Activated effector memory CD4-positive, alpha-beta T cell treated with Interleukin-2 at 50 U/mL for 16 hours (primary cell): ENCODE data around the gene MATR3.

Experiments used
- DNase-seq: peaks from one replicate; pipeline ENCODE4 v3.0.0-alpha.2; 2020

Gene MATR3

DNA sequence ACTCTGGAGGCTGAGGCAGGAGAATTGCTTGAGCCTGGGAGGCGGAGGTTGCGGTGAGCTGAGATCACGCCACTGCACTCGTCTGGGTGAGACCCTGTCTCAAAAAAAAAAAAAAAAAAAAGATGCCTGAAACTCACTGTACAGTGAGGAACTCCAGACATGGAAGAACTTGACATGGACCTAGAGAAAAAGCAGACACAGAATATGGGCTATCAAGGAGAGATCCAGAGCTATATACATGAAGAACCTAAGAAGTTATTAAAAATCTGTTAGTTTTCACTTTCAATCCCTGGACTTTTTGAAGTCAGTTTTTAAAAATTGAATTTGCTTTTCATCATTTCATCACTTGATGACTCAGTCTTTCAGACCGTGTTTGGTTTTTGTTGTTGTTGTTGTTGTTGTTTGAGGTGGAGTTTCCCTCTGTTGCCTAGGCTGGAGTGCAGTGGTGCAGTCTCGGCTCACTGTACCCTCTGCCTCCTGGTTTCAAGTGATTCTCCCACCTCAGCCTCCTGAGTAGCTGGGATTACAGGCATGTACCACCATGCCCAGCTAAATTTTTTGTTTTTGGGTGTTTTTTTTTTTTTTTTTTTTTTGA, 68.4 kb downstream of the MATR3 start:
- DNase-seq, result no peak

DNA sequence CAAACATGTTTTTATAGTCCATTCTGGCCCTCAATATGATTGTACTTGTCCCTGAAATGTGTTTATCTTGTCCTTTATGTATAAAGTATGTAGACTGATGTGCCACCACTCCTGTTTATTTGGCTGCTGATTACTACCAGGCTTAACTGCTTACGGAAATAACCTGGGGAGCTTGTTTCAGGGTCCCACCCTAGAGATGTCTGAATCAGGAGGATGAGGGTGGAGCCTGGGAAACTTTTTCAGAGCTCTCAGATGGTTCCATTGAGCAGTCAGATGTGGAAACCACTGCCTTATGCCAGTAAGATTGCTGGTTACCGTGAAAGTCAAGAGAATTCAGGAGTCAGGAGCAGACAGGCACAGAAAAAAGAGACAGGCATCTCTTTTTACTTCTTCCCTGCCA, 70.4 kb downstream of the MATR3 start:
- DNase-seq, result no peak

DNA sequence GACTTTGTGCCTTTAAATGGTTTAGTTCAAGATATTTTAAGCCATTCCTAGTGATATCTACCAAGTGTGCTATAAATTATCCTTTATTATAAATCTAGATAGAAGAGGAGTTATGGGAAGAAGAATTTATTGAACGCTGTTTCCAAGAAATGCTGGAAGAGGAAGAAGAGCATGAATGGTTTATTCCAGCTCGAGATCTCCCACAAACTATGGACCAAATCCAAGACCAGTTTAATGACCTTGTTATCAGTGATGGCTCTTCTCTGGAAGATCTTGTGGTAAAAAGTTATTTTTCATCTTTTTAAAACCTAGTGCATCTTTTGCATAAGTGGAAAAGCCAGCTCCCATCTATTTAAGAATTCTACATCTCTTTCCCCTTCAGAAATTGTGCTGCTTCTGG, 70.9 kb downstream of the MATR3 start:
- DNase-seq, result no peak

DNA sequence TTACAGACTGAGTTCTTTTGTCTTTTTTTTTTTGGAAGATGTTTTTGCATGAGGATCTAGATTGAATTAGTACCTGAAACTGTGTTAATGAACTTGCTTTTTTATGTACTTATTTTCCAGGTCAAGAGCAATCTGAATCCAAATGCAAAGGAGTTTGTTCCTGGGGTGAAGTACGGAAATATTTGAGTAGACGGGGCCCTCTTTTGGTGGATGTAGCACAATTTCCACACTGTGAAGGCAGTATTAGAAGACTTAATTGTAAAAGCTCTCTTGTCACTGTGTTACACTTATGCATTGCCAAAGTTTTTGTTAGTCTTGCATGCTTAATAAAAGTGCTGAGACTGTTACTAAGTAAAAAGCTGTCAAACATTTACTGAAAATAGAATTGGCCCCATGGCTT, 75.1 kb downstream of the MATR3 start:
- DNase-seq, result no peak

DNA sequence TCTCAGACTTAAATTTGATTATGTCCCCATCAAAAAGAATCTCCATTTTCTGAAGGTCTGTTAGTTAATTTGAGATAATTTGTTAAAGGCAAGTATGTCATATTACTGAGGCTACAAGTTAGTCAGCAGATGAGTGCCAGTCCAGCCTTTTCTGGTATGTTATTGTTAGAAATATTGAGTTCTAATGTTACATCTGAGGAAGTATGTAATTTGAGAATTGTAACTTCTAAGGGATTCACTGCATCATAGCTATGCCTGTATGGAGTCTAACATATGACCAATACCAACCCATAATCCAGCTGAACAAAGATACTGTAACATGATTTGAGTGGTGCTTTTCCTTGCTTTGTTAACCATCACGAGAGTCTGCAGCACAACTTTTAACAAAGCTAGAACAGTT, 75.6 kb downstream of the MATR3 start:
- no peak for DNase-seq

DNA sequence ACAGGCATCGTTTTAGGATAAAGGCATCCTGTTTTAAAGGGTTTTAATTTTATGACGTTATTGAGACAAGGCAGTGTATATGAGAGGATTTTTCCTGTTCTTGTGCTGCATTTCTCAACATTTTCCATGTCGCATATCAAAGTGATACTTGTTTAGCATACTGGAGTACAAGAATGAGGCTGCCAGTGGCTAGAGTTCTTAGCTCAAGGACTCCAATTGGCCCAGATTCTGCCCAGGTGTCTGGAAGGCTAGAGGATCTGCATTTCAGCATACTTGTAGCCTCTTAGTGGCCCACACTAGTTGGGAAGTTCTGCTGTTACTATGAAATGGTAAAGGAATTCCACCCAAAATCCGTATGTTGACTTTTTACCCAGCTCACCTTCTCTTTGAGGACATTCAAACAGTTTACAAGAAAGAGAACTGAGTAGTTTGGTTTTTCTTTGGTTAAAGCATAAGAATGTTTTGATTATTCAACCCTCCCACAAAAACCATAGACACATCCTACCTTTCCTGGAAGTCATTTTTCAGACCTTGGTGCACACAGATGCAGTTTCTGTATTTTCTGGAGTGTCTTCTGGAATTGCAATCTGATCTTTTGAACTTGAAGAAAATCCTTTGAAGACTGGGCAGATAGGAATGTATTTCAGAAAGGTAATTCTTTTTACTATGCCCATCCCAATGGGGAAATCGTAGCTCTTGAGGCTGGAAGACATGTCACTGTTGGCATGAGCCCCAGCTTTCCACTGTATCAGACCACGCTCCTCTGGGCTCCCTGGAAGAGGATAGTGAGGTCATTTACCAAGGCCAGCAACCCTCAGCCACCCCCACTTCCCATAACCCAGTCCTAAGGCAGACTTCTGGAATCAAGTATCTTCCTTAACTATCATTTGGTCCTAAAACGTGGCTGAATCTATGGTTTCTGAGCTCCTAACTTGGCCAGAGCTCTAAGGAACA, 78.2 kb downstream of the MATR3 start:
- DNase-seq, result no peak

DNA sequence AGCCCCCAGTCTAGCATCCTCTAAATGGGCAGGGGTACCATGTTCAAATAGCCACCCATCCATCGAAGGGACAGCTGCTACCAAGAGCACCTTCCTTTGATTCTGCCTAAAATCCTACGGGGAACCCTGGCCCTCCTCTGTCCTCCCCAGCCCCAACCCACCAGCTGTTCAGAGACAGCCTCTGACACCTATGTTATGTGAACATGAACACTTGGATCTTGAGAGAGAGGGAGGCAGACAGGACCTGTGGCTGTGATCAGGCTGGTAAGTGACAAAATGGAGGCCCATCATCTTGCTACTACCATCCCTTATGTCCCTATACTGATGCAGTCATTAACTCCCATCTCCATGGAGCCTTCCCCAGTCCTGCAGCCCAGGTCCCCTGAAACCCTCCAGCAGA, 81.4 kb downstream of the MATR3 start:
- DNase-seq, result no peak

DNA sequence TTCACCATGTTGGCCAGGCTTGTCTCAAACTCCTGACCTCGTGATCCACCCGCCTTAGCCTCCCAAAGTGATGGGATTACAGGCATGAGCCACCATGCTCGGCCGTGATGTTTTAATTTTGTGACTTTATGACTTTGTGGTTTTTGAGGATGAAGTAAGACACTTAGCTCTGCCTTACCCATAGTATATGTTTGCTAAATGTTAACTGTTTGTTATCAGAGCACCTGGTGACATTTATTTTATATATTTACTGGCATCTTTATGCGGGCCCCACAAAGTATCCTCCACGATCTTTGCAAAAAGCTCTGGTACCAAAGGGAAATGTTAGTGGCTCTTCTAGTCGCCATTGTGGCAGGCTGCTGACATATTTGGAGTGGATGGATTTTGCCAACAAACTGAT, 82.8 kb downstream of the MATR3 start:
- no peak for DNase-seq

DNA sequence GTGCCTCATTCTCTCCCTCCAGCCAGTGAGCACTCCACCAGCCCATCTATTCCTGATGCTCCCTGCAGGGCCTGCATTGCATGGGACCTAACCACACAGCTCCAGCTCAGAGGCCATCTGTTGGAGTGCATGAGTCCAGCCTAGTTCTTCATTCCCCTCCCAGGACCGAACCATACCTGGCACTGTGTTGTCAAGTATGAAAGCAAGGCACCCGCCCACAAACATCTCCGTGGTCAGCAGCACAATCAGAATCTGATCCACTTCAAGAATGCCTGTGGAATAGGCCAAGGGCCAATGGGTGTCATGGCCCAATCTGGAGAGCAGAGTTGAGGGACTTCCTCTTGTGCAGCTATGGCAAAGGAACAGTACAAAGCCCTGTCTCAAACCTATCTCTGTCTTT, 83.7 kb downstream of the MATR3 start:
- DNase-seq, result no peak

DNA sequence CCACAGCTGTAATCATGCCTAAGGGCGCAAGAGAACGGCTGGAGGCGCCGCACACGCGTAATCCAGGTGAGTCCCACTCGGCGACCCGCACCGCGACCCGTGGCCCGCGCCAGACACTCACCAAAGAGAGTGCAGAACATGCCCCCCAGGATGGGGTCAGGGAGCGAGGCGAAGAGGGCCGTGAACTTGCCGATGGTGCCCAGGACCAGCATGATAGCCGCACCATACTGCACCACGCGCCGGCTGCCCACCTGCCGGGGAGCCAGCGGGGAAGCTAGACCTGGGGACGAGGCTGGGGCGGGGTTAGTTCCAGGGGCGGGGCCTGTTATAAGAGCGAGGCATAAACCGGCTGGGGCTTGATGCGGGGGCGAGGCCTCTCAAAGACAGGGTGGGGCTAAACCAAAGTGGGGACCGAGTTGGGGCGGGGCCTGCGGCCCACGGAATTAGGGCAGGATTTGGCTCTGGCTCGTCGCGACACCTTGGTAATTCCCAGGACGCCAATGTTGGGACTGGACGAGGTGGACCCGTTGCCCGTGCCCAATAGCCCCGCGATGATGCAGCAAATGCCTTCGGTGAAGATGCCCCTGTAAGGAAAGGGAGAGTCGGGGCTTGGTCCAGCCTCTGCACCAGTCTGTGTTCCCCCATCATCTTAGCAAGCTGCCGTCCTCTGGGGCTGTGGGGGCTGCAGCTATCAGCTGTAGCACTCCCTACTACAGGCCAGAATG, 84.7 kb downstream of the MATR3 start:
- no peak for DNase-seq

DNA sequence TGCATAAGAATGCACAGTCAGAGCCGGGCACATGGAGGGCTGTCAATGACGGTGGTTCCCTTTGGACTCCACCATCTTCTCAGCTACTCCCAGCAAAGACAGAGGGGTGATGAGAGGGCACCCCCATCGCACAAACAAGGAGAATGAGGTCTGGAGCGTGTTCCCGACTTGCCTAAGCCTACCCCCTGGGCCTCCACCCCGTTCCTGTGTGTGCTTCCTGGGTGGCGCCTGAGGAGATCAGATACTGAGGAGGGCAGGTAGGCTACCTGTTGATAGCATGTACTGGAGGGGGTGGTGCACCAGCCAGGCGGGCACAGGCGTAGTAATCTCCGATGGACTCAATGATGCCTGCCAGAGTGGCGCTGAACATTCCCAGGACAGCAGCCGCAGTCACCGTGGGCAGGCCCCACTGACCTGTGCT, 85.4 kb downstream of the MATR3 start:
- no peak for DNase-seq

DNA sequence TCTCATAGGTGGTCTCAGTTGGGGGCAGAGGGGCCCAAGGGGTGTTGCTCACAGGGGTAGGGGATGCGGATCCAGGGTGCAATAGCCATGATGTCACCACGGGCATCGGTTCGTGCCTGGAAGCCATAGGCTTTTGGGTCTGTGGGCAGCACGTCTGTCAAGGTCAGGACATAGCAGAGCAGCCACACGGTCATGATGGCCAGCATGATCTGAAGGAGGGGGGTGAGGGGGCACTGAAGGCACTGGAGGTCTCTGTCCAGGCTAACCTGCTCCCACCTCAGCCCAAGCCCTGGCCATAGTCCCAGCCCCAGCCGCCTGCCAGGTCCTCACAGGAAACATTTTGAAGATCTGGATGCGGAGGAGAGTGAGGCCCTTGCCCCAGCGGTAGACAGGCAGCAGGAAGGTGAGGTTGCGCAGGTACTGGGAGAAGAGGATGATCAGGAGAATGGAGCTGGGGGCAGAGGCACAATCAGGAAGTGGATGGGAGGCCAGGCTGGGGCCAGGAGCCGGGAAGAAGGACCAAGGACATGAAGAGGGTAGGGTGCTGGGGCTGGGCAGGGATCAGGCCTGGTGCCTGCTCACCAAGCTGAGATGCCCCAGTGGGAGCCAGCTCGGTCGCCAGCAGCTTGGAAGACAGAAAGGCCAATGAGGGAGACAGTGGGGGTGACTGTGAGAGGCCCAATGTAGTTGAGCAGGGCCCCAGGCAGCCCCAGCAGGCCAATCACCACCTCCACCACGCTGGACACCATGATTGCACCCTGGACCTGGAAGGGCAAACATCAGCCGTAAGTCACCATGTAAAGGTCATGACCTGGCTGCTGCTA, 86.3 kb downstream of the MATR3 start:
- DNase-seq, result no peak
